GM23338 (cell line): Measurements from ENCODE around the gene NRG3. TPM values are rescaled to one million over a fixed set of nuclear protein-coding genes. Genes with fewer than 3 reads are reported as not detected.

Experiments used
- ATAC-seq: fragments of 200-7000 bp; cut with Tn5 transposase; 3 replicates; pipeline ENCODE4 v1.9.1; 2020
- DNase-seq: peaks from one replicate; pipeline ENCODE4 v3.0.0-alpha.2; 2015; ENCODE audit warnings: low spot score
- H2AFZ ChIP-seq: fragments of 200-600 bp; sonication (generic); 2 replicates; pipeline ENCODE4 v1.8.0; 2016; ENCODE audit warnings: antibody characterized with exemption, mild to moderate bottlenecking, moderate library complexity
- H3F3A ChIP-seq: fragments of 200-600 bp; sonication (generic); replicated peaks from 2 replicates; pipeline ENCODE4 v1.8.0; 2017; ENCODE audit warnings: antibody characterized with exemption, mixed run types, low read depth
- H3K27ac ChIP-seq: fragments of 200-600 bp; sonication (generic); 2 replicates; pipeline ENCODE4 v1.6.1; 2016; ENCODE audit warnings: low read depth
- H3K27me3 ChIP-seq: fragments of 200-600 bp; sonication (generic); 2 replicates; pipeline ENCODE4 v1.8.0; 2016; ENCODE audit warnings: mild to moderate bottlenecking, mixed run types, moderate library complexity; ENCODE audit not compliant: insufficient read depth
- H3K36me3 ChIP-seq: fragments of 200-600 bp; sonication (generic); 2 replicates; pipeline ENCODE4 v1.8.0; 2016; ENCODE audit warnings: mild to moderate bottlenecking; ENCODE audit not compliant: insufficient read depth
- H3K4me1 ChIP-seq: fragments of 200-600 bp; sonication (generic); 2 replicates; pipeline ENCODE4 v1.8.0; 2016; ENCODE audit warnings: mild to moderate bottlenecking, moderate library complexity; ENCODE audit not compliant: insufficient read depth
- H3K4me2 ChIP-seq: fragments of 200-600 bp; sonication (generic); 2 replicates; pipeline ENCODE4 v1.7.1; 2017; ENCODE audit warnings: mixed run types
- H3K4me3 ChIP-seq: fragments of 200-600 bp; sonication (generic); 2 replicates; pipeline ENCODE4 v1.6.1; 2016; ENCODE audit warnings: mixed run types
- H3K79me2 ChIP-seq: fragments of 200-600 bp; sonication (generic); replicated peaks from 2 replicates; pipeline ENCODE4 v1.8.0; 2017; ENCODE audit warnings: mild to moderate bottlenecking; ENCODE audit not compliant: insufficient read depth
- H3K9me2 ChIP-seq: fragments of 200-600 bp; sonication (generic); 2 replicates; pipeline ENCODE4 v1.8.0; 2017; ENCODE audit not compliant: insufficient read depth
- H4K20me1 ChIP-seq: fragments of 200-600 bp; sonication (generic); replicated peaks from 2 replicates; pipeline ENCODE4 v1.8.0; 2017; ENCODE audit warnings: mild to moderate bottlenecking; ENCODE audit not compliant: insufficient read depth
- H3K27ac Mint-ChIP-seq: 2 replicates; pipeline ENCODE4 v1.8.0; 2020; ENCODE audit warnings: inconsistent platforms, mild to moderate bottlenecking, moderate library complexity, mixed read lengths
- H3K27me3 Mint-ChIP-seq: 3 replicates; pipeline ENCODE4 v1.8.0; 2022; ENCODE audit warnings: low read depth, mild to moderate bottlenecking, moderate library complexity, mixed read lengths, inconsistent platforms; ENCODE audit not compliant: insufficient read depth, poor library complexity
- H3K36me3 Mint-ChIP-seq: 3 replicates; pipeline ENCODE4 v1.8.0; 2021; ENCODE audit warnings: low read depth, mild to moderate bottlenecking, inconsistent platforms, moderate library complexity, mixed read lengths
- H3K4me1 Mint-ChIP-seq: 3 replicates; pipeline ENCODE4 v1.8.0; 2020; ENCODE audit warnings: mild to moderate bottlenecking, inconsistent platforms, mixed read lengths
- H3K4me3 Mint-ChIP-seq: 3 replicates; pipeline ENCODE4 v1.8.0; 2021; ENCODE audit warnings: moderate library complexity, mild to moderate bottlenecking, inconsistent platforms, mixed read lengths
- H3K9me3 Mint-ChIP-seq: 3 replicates; pipeline ENCODE4 v1.8.0; 2020; ENCODE audit warnings: moderate library complexity, mild to moderate bottlenecking, inconsistent platforms, mixed read lengths
- CREB1 ChIP-seq: fragments of 250-450 bp; sonication (Bioruptor Pico); IDR thresholded peaks from 2 replicates; pipeline ENCODE4 v1.5.0; 2020; ENCODE audit warnings: low read depth, mild to moderate bottlenecking, moderate library complexity
- CTCF ChIP-seq, 2 experiments: fragments of 200-600 bp in 1 of 2; sonication (generic) in 1 of 2; conservative IDR thresholded peaks; 2 replicates each; pipeline versions ENCODE4 v1.5.1 to v1.6.1; 2016 to 2017; ENCODE audit warnings: antibody characterized with exemption in 2 of 2, low read depth in 2 of 2, mild to moderate bottlenecking in 2 of 2, moderate library complexity in 1 of 2
- EZH2phosphoT487 ChIP-seq: fragments of 200-600 bp; sonication (generic); IDR thresholded peaks from one replicate; pipeline ENCODE4 v1.8.1; 2018; ENCODE audit warnings: antibody characterized with exemption; ENCODE audit not compliant: unreplicated experiment
- JUNB ChIP-seq: IDR thresholded peaks from one replicate; pipeline ENCODE4 v1.6.1; 2016; ENCODE audit warnings: antibody characterized with exemption; ENCODE audit not compliant: unreplicated experiment
- POLR2AphosphoS5 ChIP-seq: IDR thresholded peaks from 2 replicates; pipeline ENCODE4 v1.6.1; 2016; ENCODE audit warnings: antibody characterized with exemption, low read depth
- ZNF462 ChIP-seq: fragments of 250-450 bp; sonication (Bioruptor Pico); IDR thresholded peaks from 2 replicates; pipeline ENCODE4 v1.5.0; 2020; ENCODE audit warnings: mild to moderate bottlenecking, moderate library complexity
- polyA plus RNA-seq: library from polyadenylated mRNA; unstranded; fragments of >200 nt; fragmentation: Nextera tagmentation; extraction: Ambion mirVana; gene quantifications from 2 replicates; pipeline ENCODE4 v1.2.1, GENCODE V29; 2016
- total RNA-seq: library from RNA; depleted of rRNA; stranded (reverse); fragments of >200 nt; shearing (Covaris generic); gene quantifications from 2 replicates; pipeline ENCODE4 v1.2.3, GENCODE V29; 2014

NRG3 gene
- total and polyA plus RNA-seq, 2 experiments from 2014 or later, result 1.9 to 3.9 TPM

GRCh38 chr10:82826132-82826531, 951.1 kb downstream of the NRG3 start:
- no peaks in the 10 kb centered on the region for H3K4me1 ChIP-seq
- Mint-ChIP-seq H3K27me3 (no peaks in the 10 kb centered on the region), H3K4me3 (no peak overlapping the region), H3K4me1 (peaks cover 5% of the 10 kb centered on the region; the same call in 1 of the 3 replicates), H3K36me3 (no peaks in the 10 kb centered on the region), H3K27ac (no peak overlapping the region), H3K9me3 (no peaks in the 10 kb centered on the region; the same call in 2 of the 3 replicates)
- no peaks in the 10 kb centered on the region for H4K20me1 ChIP-seq
- no peaks in the 10 kb centered on the region for H3K27me3 ChIP-seq
- no peaks in the 10 kb centered on the region for H3K36me3 ChIP-seq
- H2AFZ ChIP-seq, result no peak overlapping the region
- H3F3A ChIP-seq, result no peaks in the 10 kb centered on the region
- H3K4me2 ChIP-seq, result no peak overlapping the region
- DNase-seq, result no peak
- H3K79me2 ChIP-seq, result no peaks in the 10 kb centered on the region
- no peak for ATAC-seq
- H3K9me2 ChIP-seq, result no peaks in the 10 kb centered on the region
- no peak overlapping the region for H3K27ac ChIP-seq
- TF ChIP-seq POLR2AphosphoS5 (no peak), JUNB (no peak), ZNF462 (no peak), CTCF (conservative IDR thresholded peaks at IDR 0.05; ENCODE audit: low read depth in 2 of 2) (no peak), EZH2phosphoT487 (no peak), CREB1 (CRISPR knock-in tag) (no peak)
- H3K4me3 ChIP-seq, result no peak overlapping the region
